Stimulated activated CD8-positive, alpha-beta memory T cell treated with anti-CD3 and anti-CD28 coated beads, Interleukin-15, amount 100 ng/mL, for 4 hours (primary cell): ENCODE results near the gene NEDD4L.
"Not testable (repeated sequence)": the region's sequence is repeated elsewhere in the genome, so short reads cannot be mapped to it uniquely, and the experiment has no call there.

Source experiments
- DNase-seq, 2 donors: peaks; one replicate each; pipeline ENCODE4 v3.0.0-alpha.2; 2020; ENCODE audit warnings: low read depth in 2 of 2

NEDD4L gene

DNA sequence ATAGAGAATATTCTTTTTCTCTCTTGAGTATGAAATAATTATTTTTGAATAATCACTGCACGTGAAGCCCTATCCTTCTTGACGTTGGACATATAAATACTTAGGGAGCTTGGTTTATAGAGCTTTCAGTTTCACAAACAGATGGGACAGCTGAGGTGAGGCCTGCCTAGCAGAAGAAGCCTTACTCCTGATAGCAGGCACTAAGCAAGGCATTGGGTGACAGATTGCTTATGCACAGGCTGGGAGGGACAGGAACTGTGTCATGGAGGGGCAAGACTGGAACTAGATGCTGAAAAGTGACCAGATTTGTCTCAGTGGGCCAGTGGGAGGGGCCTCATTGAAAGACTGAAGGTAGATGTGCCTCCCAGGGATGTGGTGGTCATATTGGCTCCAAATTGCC is 220.8 kb downstream of the NEDD4L start:
- no peak for DNase-seq

DNA sequence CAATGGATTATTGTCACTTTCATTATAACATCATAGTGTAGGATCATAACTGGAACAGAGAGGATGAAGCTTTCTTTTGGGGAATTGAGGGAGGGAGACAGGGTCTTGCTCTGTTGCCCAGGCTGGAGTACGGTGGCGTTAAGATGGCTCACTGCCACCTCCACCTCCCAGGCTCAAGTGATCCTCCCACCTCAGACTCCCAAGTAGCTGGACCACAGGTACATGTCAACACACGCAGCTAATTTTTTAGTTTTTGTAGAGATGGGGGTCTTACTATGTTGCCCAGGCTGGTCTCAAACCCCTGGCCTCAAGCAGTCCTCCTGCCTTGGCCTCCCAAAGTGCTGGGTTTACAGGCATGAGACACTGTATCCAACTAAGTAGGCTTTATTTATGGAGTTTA is 221.5 kb downstream of the NEDD4L start:
- DNase-seq: not testable (repeated sequence)

DNA sequence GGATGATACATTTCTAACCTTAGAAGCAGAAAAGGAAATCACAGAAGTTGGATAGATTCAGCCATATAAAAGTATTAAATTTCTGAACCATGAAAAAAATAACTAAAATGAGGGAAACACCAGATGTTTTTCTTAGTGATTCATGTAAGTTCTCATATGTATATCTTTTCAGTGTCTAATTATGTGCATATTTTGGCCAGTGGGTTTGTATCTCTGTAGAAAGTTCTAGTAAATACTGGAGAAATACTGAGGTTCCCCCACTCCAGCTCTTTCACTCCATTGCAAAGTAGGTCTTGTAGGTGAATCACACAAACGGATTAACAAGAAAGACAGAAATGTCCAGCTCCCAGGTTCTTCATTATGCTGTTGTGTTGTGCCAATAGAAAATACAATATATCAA is 222.3 kb downstream of the NEDD4L start:
- DNase-seq: no peak

DNA sequence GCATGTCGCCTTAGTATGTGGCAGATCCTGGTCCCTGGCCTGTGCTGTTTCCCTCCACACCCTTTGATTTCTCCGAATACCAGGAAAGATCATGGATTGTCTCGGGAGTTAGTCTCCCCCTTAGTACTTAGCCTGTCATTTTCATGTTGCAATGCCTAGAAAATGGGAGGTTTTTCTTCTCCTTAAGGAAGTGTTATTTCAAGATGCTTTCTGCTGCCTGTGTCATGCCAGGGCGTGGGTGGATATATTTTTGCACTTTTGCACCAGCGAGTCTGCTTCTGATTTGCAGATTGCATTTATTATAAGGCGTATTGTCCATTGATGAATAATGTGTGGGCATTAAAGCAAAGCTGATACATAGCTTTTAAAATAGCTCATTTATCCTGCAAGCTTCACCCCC is 223.5 kb downstream of the NEDD4L start:
- no peak for DNase-seq

DNA sequence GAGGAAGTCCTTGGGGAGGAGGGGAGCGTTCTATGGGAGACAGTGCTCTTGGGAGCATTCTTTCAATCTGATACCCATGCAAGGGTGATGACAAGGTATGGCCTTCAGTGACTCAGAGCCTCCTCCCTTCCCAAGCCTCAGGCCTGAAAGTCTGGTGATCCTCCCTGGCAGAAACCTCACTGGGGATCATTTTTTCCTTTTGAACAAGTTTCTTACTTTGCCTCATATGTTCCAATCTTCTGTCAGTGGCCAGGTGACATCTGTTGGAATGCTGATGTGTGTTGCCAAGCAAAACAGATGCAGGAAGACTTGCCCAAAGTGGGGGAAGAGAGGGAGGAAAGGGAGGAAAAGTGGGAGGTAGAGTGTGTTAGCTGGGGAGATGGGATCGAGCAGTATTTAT is 224.8 kb downstream of the NEDD4L start:
- DNase-seq: no peak

- no peak for DNase-seq
These were observed 225.9 kb downstream of the NEDD4L start for GRCh38 chr18:58269931-58270330.

DNA sequence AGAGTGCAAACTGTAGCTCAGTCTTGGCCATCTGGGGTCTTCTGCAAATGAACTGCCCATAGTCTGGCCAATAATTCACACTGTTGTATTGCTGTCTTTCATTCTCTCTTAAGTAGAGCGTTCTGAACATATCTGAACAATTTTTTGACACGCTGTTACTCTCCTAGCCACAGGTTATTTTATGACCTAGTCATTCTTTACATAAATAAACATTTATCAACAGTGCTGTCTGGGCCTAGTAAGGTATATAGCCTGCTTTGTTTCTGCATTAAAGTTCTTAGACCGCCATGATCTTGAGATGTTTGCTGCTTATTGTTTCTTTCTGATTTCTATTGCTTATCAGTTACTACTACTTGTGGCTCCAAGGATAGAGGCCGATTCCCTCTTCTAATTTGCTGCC is 226.4 kb downstream of the NEDD4L start:
- DNase-seq: no peak

- DNase-seq: no peak
These were observed 227.7 kb downstream of the NEDD4L start for GRCh38 chr18:58271770-58272169.

- DNase-seq: no peak
These were observed 228.2 kb downstream of the NEDD4L start for GRCh38 chr18:58272209-58272608.

DNA sequence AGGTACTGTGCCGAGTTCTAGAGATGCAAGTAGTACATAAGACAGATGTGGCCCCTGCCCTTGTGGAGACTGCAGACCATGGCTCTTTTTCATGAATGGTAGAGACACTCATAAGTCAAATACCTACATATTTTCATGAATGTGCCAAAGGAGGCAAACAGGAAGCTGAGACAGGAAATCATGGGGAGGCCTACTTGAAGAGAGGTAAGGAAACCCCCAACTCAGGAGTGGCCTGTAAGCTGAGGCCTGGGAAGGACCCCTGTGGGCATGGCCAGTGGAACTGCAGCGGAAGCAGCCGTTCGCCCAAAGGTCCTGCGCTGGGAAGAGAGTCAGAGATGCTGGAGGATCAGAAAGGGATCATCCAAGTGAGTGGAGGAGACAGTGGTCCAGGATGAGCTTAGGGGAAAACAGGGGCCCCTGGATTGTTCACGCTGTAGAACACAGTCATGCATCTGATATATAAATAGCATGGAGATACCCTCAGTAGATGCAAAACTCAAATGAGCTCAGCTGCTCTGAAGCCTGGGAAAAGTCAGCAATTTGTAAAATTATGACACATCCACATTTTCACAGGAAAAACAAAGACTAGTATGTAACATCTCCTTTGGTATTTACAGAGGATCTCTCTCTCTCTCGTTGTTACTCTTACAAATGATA is 228.9 kb downstream of the NEDD4L start:
- no peak for DNase-seq

DNA sequence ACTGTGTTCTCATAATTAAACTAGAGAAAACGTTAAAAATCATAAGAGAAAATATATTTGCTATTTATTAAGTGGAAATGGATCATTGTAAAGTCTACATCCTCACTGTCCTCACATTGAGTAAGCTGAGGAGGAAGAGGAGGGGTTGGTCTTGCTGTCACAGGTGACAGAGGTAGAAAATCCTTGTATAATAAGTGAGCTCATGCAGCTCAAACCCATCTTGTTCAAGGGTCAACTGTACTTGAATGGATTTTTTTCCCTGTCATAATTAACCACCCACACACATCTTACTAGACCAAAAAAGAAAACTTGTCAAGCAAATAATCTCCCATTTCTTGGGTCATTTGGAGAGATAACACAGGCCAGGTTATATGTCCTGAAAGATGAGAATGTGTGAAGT is 231.2 kb downstream of the NEDD4L start:
- no peak for DNase-seq

DNA sequence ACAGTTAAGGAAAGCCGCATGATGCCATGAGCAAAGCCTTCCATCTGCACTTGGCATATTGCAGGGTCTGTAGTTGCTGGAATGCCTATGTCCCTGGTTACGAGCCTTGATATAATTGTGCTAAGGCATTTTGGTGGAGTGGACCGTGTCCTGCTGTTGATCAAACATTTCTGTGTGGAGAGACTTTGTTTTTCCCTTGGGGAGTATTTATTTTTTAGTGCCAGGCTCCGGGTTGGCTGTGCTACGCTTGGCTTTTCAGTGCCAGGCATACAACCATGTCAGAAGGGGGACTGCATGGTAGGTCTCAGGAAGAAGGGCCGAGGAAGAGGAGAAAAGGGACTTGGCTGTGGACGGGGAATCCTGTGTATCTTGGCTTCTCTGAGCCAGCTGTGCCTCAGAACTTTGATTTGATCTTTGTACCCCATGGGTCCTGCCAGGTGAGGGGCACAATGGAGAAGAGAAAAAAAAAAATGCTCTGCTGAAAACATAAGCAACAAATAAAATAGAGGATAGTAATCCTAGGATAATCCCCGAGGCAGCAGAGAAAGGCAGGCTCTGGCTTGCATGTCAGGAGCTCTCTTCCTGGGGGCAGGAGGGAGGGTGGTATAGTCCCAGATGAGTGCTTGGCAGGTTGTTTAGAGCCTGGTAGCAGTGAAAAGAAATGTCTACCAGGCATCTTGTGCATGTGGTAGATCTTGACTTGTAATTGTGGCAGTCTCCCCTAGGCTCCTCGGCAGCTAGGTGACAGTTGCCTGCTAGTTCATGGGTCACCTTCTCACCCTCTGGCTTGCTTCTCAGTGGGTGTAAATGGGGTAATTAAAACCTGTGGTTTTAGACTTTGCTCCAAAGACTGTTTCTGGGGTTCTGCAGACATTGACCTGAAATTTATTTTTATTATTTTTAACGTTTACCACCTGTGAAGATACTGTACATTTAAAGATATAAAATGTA is 233.0 kb downstream of the NEDD4L start:
- no peak for DNase-seq

DNA sequence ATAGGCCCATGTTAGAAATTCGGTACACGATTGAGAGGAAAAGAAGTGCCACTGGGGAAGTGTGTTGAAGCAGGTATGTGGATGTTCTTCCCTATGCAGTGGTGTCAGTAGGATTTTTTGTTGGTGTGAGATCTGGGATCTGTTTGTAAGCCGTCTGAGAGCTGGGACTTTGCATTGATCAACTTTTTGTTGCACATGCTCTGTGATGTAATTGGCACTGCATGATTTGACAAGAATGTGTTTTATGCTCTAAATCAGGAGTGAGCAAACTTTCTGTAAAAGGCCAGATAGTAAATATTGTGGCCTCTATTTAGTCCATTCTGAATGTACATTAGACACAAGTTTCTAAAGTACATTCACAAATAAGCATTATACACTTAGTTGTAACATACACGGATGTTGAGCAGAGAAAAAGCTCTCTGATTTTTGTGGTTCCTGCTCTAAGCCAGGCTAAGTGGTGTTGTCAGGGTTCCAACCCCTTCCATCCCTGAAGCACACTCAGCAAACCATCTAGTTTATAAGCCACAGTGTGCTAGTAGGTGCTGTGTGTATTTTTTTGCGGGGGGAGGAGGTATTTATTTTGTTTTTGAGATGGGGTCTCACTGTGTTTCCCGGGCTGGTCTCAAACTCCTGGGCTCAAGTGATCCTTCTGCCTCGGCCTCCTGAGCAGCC is 235.6 kb downstream of the NEDD4L start:
- no peak for DNase-seq

GRCh38 chr18:58280191-58280590 is 236.2 kb downstream of the NEDD4L start:
- no peak for DNase-seq

DNA sequence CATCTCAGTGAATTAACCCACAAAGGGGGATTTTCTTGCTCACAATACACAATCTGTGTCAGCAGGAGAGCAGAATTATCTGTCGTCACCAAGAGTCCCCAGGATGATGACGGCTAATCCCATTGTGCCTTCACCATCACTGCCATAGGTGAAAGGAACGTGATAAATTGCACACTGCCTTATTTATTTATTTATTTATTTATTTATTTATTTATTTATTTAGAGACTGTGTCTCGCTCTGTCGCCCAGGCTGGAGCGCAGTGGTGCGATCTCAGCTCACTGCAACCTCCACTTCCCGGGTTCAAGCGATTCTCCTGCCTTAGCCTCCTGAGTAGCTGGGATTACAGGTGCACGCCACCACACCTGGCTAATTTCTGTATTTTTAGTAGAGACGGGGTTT is 238.8 kb downstream of the NEDD4L start:
- DNase-seq: not testable (repeated sequence)

GRCh38 chr18:58284699-58285448 is 240.8 kb downstream of the NEDD4L start:
- DNase-seq: no peak

- no peak for DNase-seq
These were observed 241.6 kb downstream of the NEDD4L start for GRCh38 chr18:58285449-58286130.

DNA sequence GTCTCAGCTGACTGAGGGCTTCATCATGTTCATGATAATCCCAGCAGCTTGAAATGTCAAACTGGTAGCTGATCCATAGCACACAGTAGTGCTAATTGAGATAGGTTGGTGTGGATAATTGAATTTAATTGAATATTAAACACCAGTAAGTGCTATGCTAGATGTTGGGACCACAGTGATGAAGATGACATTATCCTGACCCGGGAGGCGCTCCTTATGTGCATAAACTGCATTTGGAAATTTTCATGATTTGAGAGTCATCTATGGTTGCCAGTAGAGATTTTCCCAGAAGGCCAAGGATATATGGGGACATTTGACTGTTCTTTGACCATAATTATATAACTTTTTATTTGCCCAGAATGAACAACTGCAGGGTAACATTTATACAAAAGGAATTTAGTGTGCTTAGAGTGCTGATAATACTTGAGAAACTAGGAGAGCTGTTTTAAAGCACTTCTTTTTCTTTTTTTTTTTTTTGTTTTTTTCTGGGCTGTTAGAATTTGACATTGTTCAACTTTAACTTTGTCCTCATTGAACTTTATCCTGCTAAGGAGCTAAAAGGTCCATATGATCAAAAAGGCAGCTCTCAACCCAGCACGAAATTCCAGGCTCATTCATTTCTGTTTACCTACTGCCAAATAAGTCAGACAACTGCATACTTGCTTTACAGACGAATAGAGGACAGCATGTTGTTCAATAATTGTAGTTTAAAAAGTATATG is 242.8 kb downstream of the NEDD4L start:
- no peak for DNase-seq

DNA sequence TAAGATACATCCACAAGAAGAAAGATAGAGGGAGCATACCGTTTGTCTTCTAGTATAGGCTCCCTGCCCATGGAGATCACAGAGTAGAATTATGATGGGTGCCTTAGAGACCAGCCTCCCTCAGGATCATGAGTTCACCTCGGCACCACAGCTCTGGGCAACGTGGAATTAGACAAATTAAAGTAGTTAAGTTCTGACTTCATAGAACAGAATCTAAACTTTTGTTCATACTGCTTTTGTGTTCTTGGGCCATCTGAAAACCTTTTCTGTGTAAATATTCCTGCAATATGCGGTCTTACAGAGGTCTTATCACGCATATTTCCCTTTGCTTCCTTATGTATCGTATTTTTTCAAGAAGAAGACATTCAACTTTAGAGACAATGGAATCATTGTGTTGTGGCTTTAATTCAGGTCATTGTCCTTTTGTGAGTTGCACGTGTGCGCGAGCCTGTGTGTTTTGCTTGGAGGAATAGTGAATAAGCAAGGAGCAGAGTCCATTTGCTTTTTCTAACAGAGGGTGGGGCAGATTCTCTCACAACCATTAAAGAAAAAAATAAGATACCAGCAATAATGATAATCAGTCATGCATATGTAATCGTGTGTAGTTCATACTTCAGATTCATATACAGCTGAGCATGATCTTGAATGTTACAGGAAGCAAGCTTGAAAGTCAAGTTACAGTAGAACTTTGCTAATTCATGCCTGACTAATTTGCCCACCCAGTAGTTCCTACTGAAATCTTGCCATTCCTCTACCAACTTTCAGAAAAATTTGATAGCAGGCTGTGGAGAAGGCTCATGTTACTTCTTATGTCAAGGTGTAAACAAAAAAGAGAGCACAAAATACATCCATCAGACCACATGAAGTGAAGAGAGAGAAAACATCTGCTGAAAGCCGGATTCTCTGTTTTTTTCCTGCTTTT is 243.6 kb downstream of the NEDD4L start:
- DNase-seq: no peak
